ENCODE data around the gene DMP1.

DMP1 gene

GRCh38 chr4:87633243-87633642 is 16.8 kb upstream of the DMP1 start:
- Histone ChIP-seq H3K36me3 (ENCODE audit: control insufficient read depth, insufficient read depth, low read length) (no peaks in the 10 kb centered on the region), H3K27ac (ENCODE audit: low read length) (no peak overlapping the region), H3K27me3 (ENCODE audit: control insufficient read depth, insufficient read depth, low read length) (no peaks in the 10 kb centered on the region), H3K4me3 (ENCODE audit: low read length) (no peak overlapping the region), H3K4me1 (ENCODE audit: control insufficient read depth, insufficient read depth, low read length) (no peaks in the 10 kb centered on the region), H3K9me3 (ENCODE audit: control insufficient read depth, insufficient read depth, low read length) (no peaks in the 10 kb centered on the region)
- no peak for DNase-seq (ENCODE audit: low read depth, low spot score)
- no CpG with 5 or more reads among the region's 2 CpGs for WGBS (ENCODE audit: insufficient coverage, insufficient read length)

- Histone ChIP-seq H3K36me3 (ENCODE audit: control insufficient read depth, insufficient read depth, low read length) (no peaks in the 10 kb centered on the region), H3K27me3 (ENCODE audit: control insufficient read depth, insufficient read depth, low read length) (no peaks in the 10 kb centered on the region), H3K4me3 (ENCODE audit: low read length) (no peak overlapping the region), H3K27ac (ENCODE audit: low read length) (no peak overlapping the region), H3K9me3 (ENCODE audit: control insufficient read depth, insufficient read depth, low read length) (no peaks in the 10 kb centered on the region), H3K4me1 (ENCODE audit: control insufficient read depth, insufficient read depth, low read length) (no peaks in the 10 kb centered on the region)
- no CpG with 5 or more reads among the region's 6 CpGs for WGBS (ENCODE audit: insufficient coverage, insufficient read length)
- no peak for DNase-seq (ENCODE audit: low read depth, low spot score)
Measured at GRCh38 chr4:87644286-87644685, 5.8 kb upstream of the DMP1 start.

- Histone ChIP-seq H3K27ac (ENCODE audit: low read length) (no peak overlapping the region), H3K9me3 (ENCODE audit: control insufficient read depth, insufficient read depth, low read length) (no peaks in the 10 kb centered on the region), H3K4me1 (ENCODE audit: control insufficient read depth, insufficient read depth, low read length) (no peaks in the 10 kb centered on the region; the same call in 1 of the 2 replicates), H3K4me3 (ENCODE audit: low read length) (no peak overlapping the region), H3K36me3 (ENCODE audit: control insufficient read depth, insufficient read depth, low read length) (no peaks in the 10 kb centered on the region), H3K27me3 (ENCODE audit: control insufficient read depth, insufficient read depth, low read length) (no peaks in the 10 kb centered on the region)
- WGBS (ENCODE audit: insufficient coverage, insufficient read length) = no CpG with 5 or more reads among the region's 2 CpGs
- no peak for DNase-seq (ENCODE audit: low read depth, low spot score)
Measured at GRCh38 chr4:87650938-87651337, 858 bp downstream of the DMP1 start.

- Histone ChIP-seq H3K4me1 (ENCODE audit: control insufficient read depth, insufficient read depth, low read length) (no peaks in the 10 kb centered on the region; the same call in 1 of the 2 replicates), H3K27me3 (ENCODE audit: control insufficient read depth, insufficient read depth, low read length) (no peaks in the 10 kb centered on the region), H3K27ac (ENCODE audit: low read length) (no peak overlapping the region), H3K36me3 (ENCODE audit: control insufficient read depth, insufficient read depth, low read length) (no peaks in the 10 kb centered on the region), H3K4me3 (ENCODE audit: low read length) (no peak overlapping the region), H3K9me3 (ENCODE audit: control insufficient read depth, insufficient read depth, low read length) (no peaks in the 10 kb centered on the region)
- WGBS (ENCODE audit: insufficient coverage, insufficient read length) = no CpG with 5 or more reads among the region's 3 CpGs
- no peak for DNase-seq (ENCODE audit: low read depth, low spot score)
Measured at GRCh38 chr4:87651941-87652340, 1.9 kb downstream of the DMP1 start.

GRCh38 chr4:87654487-87655044 is 4.5 kb downstream of the DMP1 start:
- H3K27me3 ChIP-seq (ENCODE audit: control insufficient read depth, insufficient read depth, low read length) = no peaks in the 10 kb centered on the region
- H3K36me3 ChIP-seq (ENCODE audit: control insufficient read depth, insufficient read depth, low read length) = no peaks in the 10 kb centered on the region
- no peak overlapping the region for H3K4me3 ChIP-seq (ENCODE audit: low read length)
- H3K9me3 ChIP-seq (ENCODE audit: control insufficient read depth, insufficient read depth, low read length) = no peaks in the 10 kb centered on the region
- no peak for DNase-seq (ENCODE audit: low read depth, low spot score)
- no CpG with 5 or more reads among the region's 1 CpG for WGBS (ENCODE audit: insufficient coverage, insufficient read length)
- no peaks in the 10 kb centered on the region; the same call in 1 of the 2 replicates for H3K4me1 ChIP-seq (ENCODE audit: control insufficient read depth, insufficient read depth, low read length)
- H3K27ac ChIP-seq (ENCODE audit: low read length) = no peak overlapping the region

GRCh38 chr4:87657525-87657924 is 7.4 kb downstream of the DMP1 start:
- Histone ChIP-seq H3K4me3 (ENCODE audit: low read length) (no peak overlapping the region), H3K4me1 (ENCODE audit: control insufficient read depth, insufficient read depth, low read length) (no peaks in the 10 kb centered on the region; the same call in 1 of the 2 replicates), H3K9me3 (ENCODE audit: control insufficient read depth, insufficient read depth, low read length) (no peaks in the 10 kb centered on the region), H3K27me3 (ENCODE audit: control insufficient read depth, insufficient read depth, low read length) (no peaks in the 10 kb centered on the region), H3K36me3 (ENCODE audit: control insufficient read depth, insufficient read depth, low read length) (no peaks in the 10 kb centered on the region), H3K27ac (ENCODE audit: low read length) (no peak overlapping the region)
- DNase-seq (ENCODE audit: low read depth, low spot score) = no peak
- no CpG with 5 or more reads among the region's 3 CpGs for WGBS (ENCODE audit: insufficient coverage, insufficient read length)

- Histone ChIP-seq H3K9me3 (ENCODE audit: control insufficient read depth, insufficient read depth, low read length) (no peaks in the 10 kb centered on the region), H3K4me1 (ENCODE audit: control insufficient read depth, insufficient read depth, low read length) (no peaks in the 10 kb centered on the region; the same call in 1 of the 2 replicates), H3K27ac (ENCODE audit: low read length) (no peak overlapping the region), H3K27me3 (ENCODE audit: control insufficient read depth, insufficient read depth, low read length) (no peaks in the 10 kb centered on the region), H3K4me3 (ENCODE audit: low read length) (no peak overlapping the region), H3K36me3 (ENCODE audit: control insufficient read depth, insufficient read depth, low read length) (no peaks in the 10 kb centered on the region)
- WGBS (ENCODE audit: insufficient coverage, insufficient read length) = no CpG with 5 or more reads among the region's 3 CpGs
- DNase-seq (ENCODE audit: low read depth, low spot score) = no peak
Measured at GRCh38 chr4:87659247-87659931, 9.3 kb downstream of the DMP1 start.

- no peaks in the 10 kb centered on the region for H3K4me1 ChIP-seq (ENCODE audit: control insufficient read depth, insufficient read depth, low read length)
- WGBS (ENCODE audit: insufficient coverage, insufficient read length) = no CpG with 5 or more reads among the region's 9 CpGs
- H3K27ac ChIP-seq (ENCODE audit: low read length) = no peak overlapping the region
- no peaks in the 10 kb centered on the region for H3K27me3 ChIP-seq (ENCODE audit: control insufficient read depth, insufficient read depth, low read length)
- H3K9me3 ChIP-seq (ENCODE audit: control insufficient read depth, insufficient read depth, low read length) = no peaks in the 10 kb centered on the region
- DNase-seq (ENCODE audit: low read depth, low spot score) = no peak
- no peak overlapping the region for H3K4me3 ChIP-seq (ENCODE audit: low read length)
- no peaks in the 10 kb centered on the region for H3K36me3 ChIP-seq (ENCODE audit: control insufficient read depth, insufficient read depth, low read length)
Measured at GRCh38 chr4:87662871-87663270, 12.8 kb downstream of the DMP1 start.

- no peak overlapping the region for H3K27ac ChIP-seq (ENCODE audit: low read length)
- no CpG with 5 or more reads among the region's 3 CpGs for WGBS (ENCODE audit: insufficient coverage, insufficient read length)
- H3K27me3 ChIP-seq (ENCODE audit: control insufficient read depth, insufficient read depth, low read length) = no peaks in the 10 kb centered on the region
- H3K4me3 ChIP-seq (ENCODE audit: low read length) = no peak overlapping the region
- H3K36me3 ChIP-seq (ENCODE audit: control insufficient read depth, insufficient read depth, low read length) = no peaks in the 10 kb centered on the region
- H3K9me3 ChIP-seq (ENCODE audit: control insufficient read depth, insufficient read depth, low read length) = peaks cover 1% of the 10 kb centered on the region; the same call in 1 of the 2 replicates
- no peaks in the 10 kb centered on the region for H3K4me1 ChIP-seq (ENCODE audit: control insufficient read depth, insufficient read depth, low read length)
- no peak for DNase-seq (ENCODE audit: low read depth, low spot score)
Measured at GRCh38 chr4:87669373-87669772, 19.3 kb downstream of the DMP1 start.

GRCh38 chr4:87677731-87678130 is 27.7 kb downstream of the DMP1 start:
- no CpG with 5 or more reads among the region's 7 CpGs for WGBS (ENCODE audit: insufficient coverage, insufficient read length)

More at GRCh38 chr4:87677731-87678130, 27.7 kb downstream of the DMP1 start:
- Histone ChIP-seq H3K27me3 (ENCODE audit: control insufficient read depth, insufficient read depth, low read length) (no peaks in the 10 kb centered on the region), H3K4me1 (ENCODE audit: control insufficient read depth, insufficient read depth, low read length) (no peaks in the 10 kb centered on the region; the same call in 1 of the 2 replicates), H3K36me3 (ENCODE audit: control insufficient read depth, insufficient read depth, low read length) (no peaks in the 10 kb centered on the region), H3K4me3 (ENCODE audit: low read length) (no peak overlapping the region), H3K9me3 (ENCODE audit: control insufficient read depth, insufficient read depth, low read length) (peaks cover 1% of the 10 kb centered on the region; the same call in 1 of the 2 replicates), H3K27ac (ENCODE audit: low read length) (no peak overlapping the region)
- DNase-seq (ENCODE audit: low read depth, low spot score) = no peak

Measured in iPS DF 6.9 (cell line).